ENCODE results near the gene MAP1S. TPM values are rescaled to one million over a fixed set of nuclear protein-coding genes. Genes with fewer than 3 reads are reported as not detected.

The MAP1S gene
- total and polyA plus RNA-seq, 2 of the 8 experiments (the other 6 are each of a cell fraction or from before 2014, with no cell fraction given) = 66.7 to 115 TPM

- no peaks in the 10 kb centered on the region for H3K36me3 ChIP-seq (ENCODE audit: control insufficient read depth in 2 of 4, insufficient read depth in 4 of 4, low read length in 3 of 4)
- peaks cover 5 to 15% (median 11%) of the 10 kb centered on the region in 4 experiments for H3K4me1 ChIP-seq (replicated peaks in 1 of 4; ENCODE audit: control insufficient read depth in 3 of 4, insufficient read depth in 4 of 4, low read length in 3 of 4)
- peak overlapping the region; percentile 69 for H4K8ac ChIP-seq (ENCODE audit: extremely low read depth, insufficient read depth, low read length)
- peaks cover 2 to 13% of the 10 kb centered on the region in 2 experiments for H4K20me1 ChIP-seq (replicated peaks in 1 of 2; ENCODE audit: control insufficient read depth in 1 of 2, insufficient read depth in 2 of 2, low read length in 2 of 2)
- peak overlapping the region; percentile 92; the same call in 1 of the 2 replicates for H2BK15ac ChIP-seq (ENCODE audit: low read length)
- H2BK20ac ChIP-seq (ENCODE audit: low read length) = peak overlapping the region; percentile 18; the same call in 1 of the 2 replicates
- DNase-seq (ENCODE audit: low read depth in 1 of 2, low spot score in 2 of 2) (peak in 1 of 2 experiments; percentile 73), FAIRE-seq (no peak)
- H2BK120ac ChIP-seq (replicated peaks; ENCODE audit: low read depth, low read length) = peak overlapping the region; percentile 94
- peak overlapping the region; percentile 99 for H3K18ac ChIP-seq (ENCODE audit: extremely low read depth, low read length)
- no peak overlapping the region for H3K27ac ChIP-seq (ENCODE audit: low read depth, low read length)
- H3K23me2 ChIP-seq (ENCODE audit: low read depth, low read length) = peaks cover 15% of the 10 kb centered on the region
- POLR2A ChIA-PET (ENCODE audit: partially characterized antibody) = interaction anchor here (0.6 to 1.7 kb wide), 6 partner anchors 10 to 199 kb away, joined by 3 to 11 read pairs (median 4); partner anchors contain the start of gene MAP1S
- H3K79me1 ChIP-seq (ENCODE audit: low read depth, low read length) = peaks cover 9% of the 10 kb centered on the region
- H3K23ac ChIP-seq (ENCODE audit: insufficient read length) = no peak overlapping the region
- peak overlapping the region; percentile 86 for H3K4ac ChIP-seq (replicated peaks; ENCODE audit: insufficient read length, low read depth, low read length)
- H3K56ac ChIP-seq (replicated peaks; ENCODE audit: insufficient read length, low read depth, low read length) = peak overlapping the region; percentile 32
- peak overlapping the region; percentile 99 for H2BK5ac ChIP-seq (ENCODE audit: low read depth, low read length)
- H3K14ac ChIP-seq (ENCODE audit: insufficient read length) = no peak overlapping the region
- peak overlapping the region; percentile 97; the same call in 1 of the 2 replicates for H2AK5ac ChIP-seq (ENCODE audit: low read depth, low read length)
- peak overlapping the region; percentile 67 for H4K5ac ChIP-seq (ENCODE audit: insufficient read length, low read depth, low read length)
- CTCF ChIA-PET (ENCODE audit: partially characterized antibody) = interaction anchor here (0.6 to 1.1 kb wide), 3 partner anchors 13 to 32 kb away, joined by 3 to 6 read pairs (median 3); partner anchors contain the start of gene MAP1S
- H2AFZ ChIP-seq (ENCODE audit: low read length) = no peak overlapping the region
- peak overlapping the region in 3 of 4 experiments; percentile 34 to 51 (median 50); a peak in 4 of 7 replicates for H3K9ac ChIP-seq (replicated peaks in 1 of 4; ENCODE audit: extremely low read depth in 1 of 4, low read depth in 3 of 4, low read length in 3 of 4)
- peak overlapping the region; percentile 67 for H4K91ac ChIP-seq (replicated peaks; ENCODE audit: insufficient read length, low read length)
- peak overlapping the region; percentile 88 to 90 for H3K4me2 ChIP-seq (ENCODE audit: insufficient read depth in 1 of 2, low read depth in 2 of 2, low read length in 2 of 2)
- no peaks in the 10 kb centered on the region for H3K27me3 ChIP-seq (replicated peaks in 1 of 4; ENCODE audit: control insufficient read depth in 3 of 4, extremely low read depth in 1 of 4, insufficient read depth in 3 of 4, low read length in 3 of 4)
- peaks cover 14 to 37% of the 10 kb centered on the region in 2 experiments for H3K79me2 ChIP-seq (ENCODE audit: control insufficient read depth in 1 of 2, insufficient read depth in 2 of 2, low read length in 2 of 2)
- H3K9me3 ChIP-seq (ENCODE audit: insufficient read depth in 2 of 2, low read depth in 1 of 2, low read length in 1 of 2) = no peaks in the 10 kb centered on the region
- 1% methylated on average over 16 of the region's 24 CpGs; no CpG with 5 or more reads in 1 of the 2 experiments for WGBS, 2 experiments (ENCODE audit: extremely low coverage in 1 of 2, insufficient coverage in 1 of 2, insufficient read length in 1 of 2, insufficient replicate concordance in 2 of 2, low coverage in 1 of 2, low lambda C conversion rate in 2 of 2, missing lambda C conversion rate in 1 of 2)
- H3K4me3 ChIP-seq (ENCODE audit: extremely low read depth in 1 of 4, insufficient read depth in 2 of 4, low read depth in 3 of 4, low read length in 4 of 4) = peak overlapping the region; percentile 72 to 97 (median 84)
- peak overlapping the region; percentile 80; the same call in 1 of the 2 replicates for H2BK12ac ChIP-seq (ENCODE audit: low read depth, low read length)
- TF ChIP-seq KDM4A (IDR thresholded peaks at IDR 0.05; ENCODE audit: low read depth, low read length, severe bottlenecking) (peak; percentile 26), TAF1 (IDR thresholded peaks at IDR 0.05; ENCODE audit: low read depth, low read length) (0 out of 2 replicates have a peak, but pooled peaks have one; percentile 0), SAP30 (IDR thresholded peaks at IDR 0.05; ENCODE audit: insufficient read depth, insufficient replicate concordance, low read length) (peak; percentile 36), CTCF (IDR thresholded peaks at IDR 0.05; ENCODE audit: control extremely low read depth in 1 of 3, insufficient read depth in 1 of 3, low read depth in 1 of 3, low read length in 3 of 3) (no peak), BACH1 (IDR thresholded peaks at IDR 0.05; ENCODE audit: low read length) (peak; percentile 19; the same call in 1 of the 2 replicates), NANOG (IDR thresholded peaks at IDR 0.05; ENCODE audit: insufficient read depth, low read depth, low read length, poor library complexity, severe bottlenecking) (no peak), CEBPB (IDR thresholded peaks at IDR 0.05; ENCODE audit: low read depth, low read length) (no peak), EGR1 (IDR thresholded peaks at IDR 0.05; ENCODE audit: borderline replicate concordance, low read depth, low read length) (no peak)
These were observed 32.0 kb upstream of the MAP1S start for GRCh38 chr19:17687141-17687856.
